HepG2 (cell line): ENCODE data around the gene CNP. TPM values are rescaled to one million over a fixed set of nuclear protein-coding genes. Genes with fewer than 3 reads are reported as not detected.

Source experiments
- CEBPB ChIP-seq: IDR thresholded peaks from 2 replicates; pipeline ENCODE4 v1.6.1; 2011; ENCODE audit warnings: low read depth, low read length, improper control_type of control experiment, borderline replicate concordance
- GTF2F1 ChIP-seq: fragments of 150-350 bp; IDR thresholded peaks from 2 replicates; pipeline ENCODE4 v1.6.1; 2014; ENCODE audit warnings: low read length
- HNF1A ChIP-seq, 2 experiments: sonication (generic) in 1 of 2; formaldehyde crosslinking in 1 of 2; IDR thresholded peaks; 2 replicates each; pipeline versions ENCODE4 v1.4.0 to v1.6.1; 2016 to 2020; ENCODE audit warnings: borderline replicate concordance in 1 of 2, low read depth in 1 of 2, mild to moderate bottlenecking in 1 of 2, missing genetic modification reagents in 1 of 2
- HNF4A ChIP-seq: sonication (generic); formaldehyde crosslinking; IDR thresholded peaks from 2 replicates; pipeline ENCODE4 v1.4.0; 2020; ENCODE audit warnings: missing genetic modification reagents
- LBX2 ChIP-seq: sonication (generic); formaldehyde crosslinking; IDR thresholded peaks from 2 replicates; pipeline ENCODE4 v1.5.0; 2020; ENCODE audit warnings: missing genetic modification reagents, mild to moderate bottlenecking, borderline replicate concordance
- MATR3 ChIP-seq: sonication (generic); formaldehyde crosslinking; IDR thresholded peaks from 2 replicates; pipeline ENCODE4 v1.4.0; 2020; ENCODE audit warnings: missing genetic modification reagents
- MAZ ChIP-seq, 2 experiments: sonication (generic) in 1 of 2; formaldehyde crosslinking in 1 of 2; IDR thresholded peaks; 2 replicates each; pipeline versions ENCODE4 v1.5.0 to v1.6.1; 2012 to 2020; ENCODE audit warnings: low read depth in 2 of 2, mild to moderate bottlenecking in 2 of 2, borderline replicate concordance in 1 of 2, improper control_type of control experiment in 1 of 2, low read length in 1 of 2, missing genetic modification reagents in 1 of 2, moderate library complexity in 1 of 2
- MXD3 ChIP-seq: IDR thresholded peaks from 2 replicates; pipeline ENCODE4 v1.6.1; 2016; ENCODE audit warnings: mild to moderate bottlenecking, missing biosample characterization, missing genetic modification reagents
- NRL ChIP-seq: sonication (generic); formaldehyde crosslinking; IDR thresholded peaks from 2 replicates; pipeline ENCODE4 v1.5.0; 2020; ENCODE audit warnings: missing genetic modification reagents, mild to moderate bottlenecking, moderate library complexity, borderline replicate concordance
- PHF21A ChIP-seq: sonication (generic); formaldehyde crosslinking; IDR thresholded peaks from 2 replicates; pipeline ENCODE4 v1.5.0; 2020; ENCODE audit warnings: mild to moderate bottlenecking, missing genetic modification reagents
- POGK ChIP-seq: sonication (generic); formaldehyde crosslinking; conservative IDR thresholded peaks from 2 replicates; pipeline ENCODE4 v1.8.0; 2022; ENCODE audit warnings: mild to moderate bottlenecking, moderate library complexity, missing genetic modification reagents
- SOX13 ChIP-seq, 3 experiments: fragments of 450-650 bp in 1 of 3; sonication (generic) in 1 of 3; formaldehyde crosslinking in 1 of 3; IDR thresholded peaks in 2 of 3; conservative IDR thresholded peaks in 1 of 3; 2 replicates each; pipeline versions ENCODE4 v1.5.0 to v1.6.1; 2016 to 2020; ENCODE audit warnings: antibody characterized with exemption in 1 of 3, mild to moderate bottlenecking in 1 of 3, missing compliant biosample characterization in 1 of 3, missing genetic modification reagents in 1 of 3, moderate library complexity in 1 of 3
- ZFP62 ChIP-seq: sonication (generic); formaldehyde crosslinking; IDR thresholded peaks from 2 replicates; pipeline ENCODE4 v1.4.0; 2020; ENCODE audit warnings: missing genetic modification reagents
- ZNF350 ChIP-seq: sonication (generic); formaldehyde crosslinking; IDR thresholded peaks from 2 replicates; pipeline ENCODE4 v1.4.0; 2020; ENCODE audit warnings: mild to moderate bottlenecking, low read depth, missing genetic modification reagents, borderline replicate concordance
- ZNF549 ChIP-seq: sonication (generic); formaldehyde crosslinking; IDR thresholded peaks from 2 replicates; pipeline ENCODE4 v1.5.0; 2020; ENCODE audit warnings: missing genetic modification reagents
- ZNF746 ChIP-seq: sonication (generic); formaldehyde crosslinking; IDR thresholded peaks from 2 replicates; pipeline ENCODE4 v1.8.0; 2022; ENCODE audit warnings: mild to moderate bottlenecking, missing genetic modification reagents
- ZNF800 ChIP-seq: sonication (generic); formaldehyde crosslinking; IDR thresholded peaks from 2 replicates; pipeline ENCODE4 v1.4.0; 2020; ENCODE audit warnings: missing genetic modification reagents
- polyA plus RNA-seq, 8 experiments: library from polyadenylated mRNA; depleted of rRNA in 3 of 8; stranded (reverse) in 7 of 8; unstranded in 1 of 8; fragments of >200 nt; fragmentation: Illumina TruSeq in 4 of 8; extraction: Trizol in 4 of 8; gene quantifications; 2 replicates each; pipeline versions ENCODE4 v1.2.1 to v1.2.3, GENCODE V29; 2011 to 2016; ENCODE audit warnings: low read depth in 4 of 8, missing spikeins in 1 of 8, mixed read lengths in 1 of 8; ENCODE audit not compliant: insufficient read depth in 1 of 8
- total RNA-seq, 5 experiments: library from RNA; depleted of rRNA; stranded (reverse); fragments of >200 nt; fragmentation: Illumina TruSeq; extraction: Trizol; gene quantifications; 2 replicates each; pipeline ENCODE4 v1.2.3, GENCODE V29; 2016; ENCODE audit warnings: low read depth in 1 of 5

The CNP gene
- total and polyA plus RNA-seq, 2 of the 13 experiments (the other 11 are each of a cell fraction or from before 2014, with no cell fraction given): 97.2 to 161 TPM

- no peak for TF ChIP-seq HNF1A (IDR thresholded peaks at IDR 0.05; ENCODE audit: low read depth)
- TF ChIP-seq HNF1A (CRISPR knock-in tag; IDR thresholded peaks at IDR 0.05; ENCODE audit: borderline replicate concordance): 0 out of 2 replicates have a peak, but pooled peaks have one; percentile 1
- TF ChIP-seq HNF4A: no peak
- TF ChIP-seq MATR3 (CRISPR knock-in tag): no peak
- TF ChIP-seq MAZ (IDR thresholded peaks at IDR 0.05; ENCODE audit: borderline replicate concordance, low read depth, low read length): 0 out of 2 replicates have a peak, but pooled peaks have one; percentile 39
- no peak for TF ChIP-seq MAZ (CRISPR knock-in tag; IDR thresholded peaks at IDR 0.05; ENCODE audit: low read depth)
- TF ChIP-seq POGK (CRISPR knock-in tag): no peak; the same call in 1 of the 2 replicates
- TF ChIP-seq SOX13 (IDR thresholded peaks at IDR 0.05): no peak
- TF ChIP-seq SOX13 (CRISPR knock-in tag; conservative IDR thresholded peaks at IDR 0.05 in 1 of 2, IDR thresholded peaks at IDR 0.05 in 1 of 2): 0 out of 4 replicates have a peak, but pooled peaks of 1 of the 2 experiments have one; percentile 27
- TF ChIP-seq NRL (CRISPR knock-in tag): 0 out of 2 replicates have a peak, but pooled peaks have one; percentile 5
- TF ChIP-seq ZFP62: no peak
- TF ChIP-seq MXD3 (CRISPR knock-in tag): no peak
- no peak for TF ChIP-seq LBX2 (CRISPR knock-in tag)
- 0 out of 2 replicates have a peak, but pooled peaks have one; percentile 10 for TF ChIP-seq ZNF746 (CRISPR knock-in tag)
- no peak for TF ChIP-seq ZNF800
- no peak for TF ChIP-seq GTF2F1
- TF ChIP-seq ZNF549 (CRISPR knock-in tag): no peak
- TF ChIP-seq ZNF350 (CRISPR knock-in tag): 0 out of 2 replicates have a peak, but pooled peaks have one; percentile 2
- peak; percentile 75; the same call in 1 of the 2 replicates for TF ChIP-seq CEBPB
- TF ChIP-seq PHF21A (CRISPR knock-in tag): 0 out of 2 replicates have a peak, but pooled peaks have one; percentile 23
Observed at GRCh38 chr17:41919840-41920579, 46.6 kb upstream of the CNP start (continued).
